Activated effector memory CD4-positive, alpha-beta T cell treated with Interleukin-2 at 50 U/mL for 16 hours (primary cell): ENCODE results near the gene PPP1R9A.

Source experiments
- DNase-seq: peaks from one replicate; pipeline ENCODE4 v3.0.0-alpha.2; 2020

PPP1R9A gene

DNA sequence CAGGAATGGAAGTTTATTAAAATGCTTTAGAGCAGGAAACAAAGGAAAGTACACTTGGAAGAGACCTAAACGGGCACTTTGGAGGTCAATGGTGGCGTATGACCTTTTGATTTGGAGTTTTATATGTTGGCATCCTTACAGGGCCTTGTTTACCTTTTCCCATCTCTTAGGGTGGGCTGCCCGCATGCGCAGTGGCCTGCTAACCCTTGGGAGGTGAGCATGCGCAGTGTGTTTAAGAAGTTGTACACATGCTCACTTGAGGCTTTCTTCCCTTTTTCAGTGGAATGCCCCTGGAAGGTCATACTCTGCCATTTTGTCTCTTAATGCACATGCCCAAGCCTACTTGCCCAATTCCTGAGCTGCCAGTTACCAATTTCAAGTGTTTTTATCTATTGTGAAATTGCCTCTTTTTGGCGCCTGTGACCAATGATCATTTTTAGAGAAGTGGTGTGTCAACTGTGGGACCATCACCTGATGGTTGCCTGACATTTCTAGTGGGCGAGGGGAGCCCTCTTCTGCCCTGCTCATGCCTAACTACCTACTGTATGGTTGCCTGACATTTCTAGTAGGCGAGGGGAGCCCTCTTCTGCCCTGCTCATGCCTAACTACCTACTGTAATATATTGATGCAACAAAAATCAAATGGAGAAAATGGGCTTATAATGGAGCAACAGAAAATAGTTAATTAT, 138.0 kb downstream of the PPP1R9A start:
- DNase-seq = no peak

DNA sequence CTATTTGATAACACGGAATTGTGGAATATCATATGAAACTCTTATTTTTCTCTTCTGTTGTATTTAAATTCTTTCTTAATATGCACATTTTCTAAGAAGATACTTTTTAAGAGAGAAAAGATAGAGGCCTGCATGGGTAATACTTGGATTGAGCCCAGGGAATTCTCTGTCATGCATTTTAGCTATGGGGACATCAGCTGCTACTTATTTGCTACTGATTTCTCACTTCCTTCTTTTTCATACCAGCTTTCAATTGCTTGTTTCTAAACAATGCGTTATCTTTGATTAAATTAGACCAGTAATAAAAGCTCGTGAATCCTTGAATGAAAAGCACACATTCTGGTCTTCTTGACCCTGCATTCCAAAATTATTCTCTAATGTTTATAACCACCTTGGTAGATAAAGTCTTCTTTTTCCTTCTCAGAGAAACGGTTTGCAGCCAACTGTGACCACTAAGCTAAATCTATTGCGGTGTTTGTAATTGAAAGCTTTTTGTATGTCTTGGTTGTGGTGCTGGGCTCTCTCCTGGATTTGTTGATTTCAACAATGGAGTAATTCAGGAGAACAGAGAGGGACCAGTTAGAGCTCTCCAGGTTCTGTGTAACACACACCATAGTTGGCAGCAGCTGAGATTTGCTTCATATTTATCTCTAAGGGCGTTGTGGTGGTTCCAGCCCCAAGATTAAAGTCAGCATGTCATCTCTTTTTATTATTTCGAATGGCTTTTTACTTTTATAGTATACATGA, 139.3 kb downstream of the PPP1R9A start:
- DNase-seq = no peak

DNA sequence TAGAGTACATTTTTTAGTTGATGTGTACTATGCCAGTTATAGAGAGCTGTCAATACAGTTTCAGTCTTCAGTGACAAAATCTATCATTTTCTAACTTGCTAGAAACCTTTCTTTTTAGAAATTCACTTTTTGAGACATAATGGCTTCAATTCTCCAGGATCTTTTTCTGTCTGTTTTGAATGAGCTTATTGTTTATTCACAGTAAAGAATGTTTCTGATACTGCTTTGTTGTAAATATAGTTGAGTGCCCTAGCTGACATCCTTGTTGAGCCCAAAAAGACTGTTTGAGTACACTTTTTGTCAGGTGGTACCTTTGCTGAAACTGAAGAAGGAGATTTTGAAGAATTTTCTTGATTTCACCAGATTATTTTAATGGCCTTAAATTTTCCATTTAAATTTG, 139.9 kb downstream of the PPP1R9A start:
- DNase-seq = no peak

DNA sequence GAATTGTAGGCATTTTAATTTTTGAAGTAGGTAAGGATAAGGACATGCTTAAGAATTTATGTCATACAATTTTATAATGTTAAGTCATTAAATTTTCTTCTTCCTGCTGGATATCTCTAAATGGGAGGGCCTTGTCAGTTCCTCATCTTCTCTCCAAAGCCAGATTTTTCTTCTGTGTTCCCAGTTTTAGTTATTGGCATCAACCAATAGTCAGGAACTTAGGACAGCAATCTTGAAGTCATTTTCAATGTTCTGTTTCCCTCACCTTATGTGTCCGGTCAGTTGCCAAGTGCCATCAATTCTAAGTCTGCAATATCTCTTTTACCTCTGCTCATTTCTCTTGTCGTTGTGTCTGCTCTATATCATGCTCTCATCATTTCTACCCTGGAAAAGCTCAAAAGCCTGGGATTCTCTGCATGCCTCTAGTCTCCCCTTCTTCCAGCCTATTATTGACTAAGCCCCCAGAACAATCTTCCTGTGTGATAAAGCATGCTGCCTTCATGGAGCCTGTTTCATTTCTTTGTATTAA, 145.2 kb downstream of the PPP1R9A start:
- DNase-seq = no peak

DNA sequence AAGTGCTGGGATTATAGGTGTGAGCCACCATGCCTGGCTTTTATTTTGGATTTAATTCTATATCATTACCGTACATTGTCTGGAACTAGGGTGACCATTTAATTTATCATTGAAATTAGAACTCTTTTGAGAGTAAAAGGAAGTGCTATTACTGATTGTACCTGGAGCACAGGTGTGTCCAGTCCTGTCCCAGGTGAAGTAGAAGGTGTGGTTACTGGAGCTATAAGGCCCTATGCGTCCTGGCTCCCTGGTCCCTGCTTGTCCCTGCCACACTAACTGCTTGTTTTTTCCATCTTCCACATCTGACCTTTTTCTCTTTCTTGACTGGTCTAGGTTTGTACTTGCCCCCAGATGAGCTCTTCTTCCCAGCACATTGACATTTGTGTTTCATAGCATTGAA, 147.0 kb downstream of the PPP1R9A start:
- DNase-seq = no peak

DNA sequence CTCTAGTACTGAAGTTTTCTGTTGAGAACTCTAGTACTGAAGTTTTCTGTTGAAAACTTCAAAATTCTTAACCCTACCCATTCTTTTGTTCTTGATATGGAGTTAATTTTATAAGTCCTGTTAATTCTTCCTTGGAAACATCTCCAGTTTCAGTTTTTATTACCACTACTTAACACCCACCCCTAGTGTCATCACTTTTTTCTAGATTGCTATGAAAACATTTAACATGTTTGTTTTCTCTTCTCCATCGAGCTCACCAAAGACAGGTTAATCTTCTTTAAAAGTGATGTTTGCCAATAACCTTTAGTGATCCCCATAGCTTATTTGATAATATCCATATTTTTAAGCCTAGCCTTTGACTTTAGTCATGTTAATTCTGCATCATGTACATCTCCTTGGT, 147.9 kb downstream of the PPP1R9A start:
- no peak for DNase-seq

DNA sequence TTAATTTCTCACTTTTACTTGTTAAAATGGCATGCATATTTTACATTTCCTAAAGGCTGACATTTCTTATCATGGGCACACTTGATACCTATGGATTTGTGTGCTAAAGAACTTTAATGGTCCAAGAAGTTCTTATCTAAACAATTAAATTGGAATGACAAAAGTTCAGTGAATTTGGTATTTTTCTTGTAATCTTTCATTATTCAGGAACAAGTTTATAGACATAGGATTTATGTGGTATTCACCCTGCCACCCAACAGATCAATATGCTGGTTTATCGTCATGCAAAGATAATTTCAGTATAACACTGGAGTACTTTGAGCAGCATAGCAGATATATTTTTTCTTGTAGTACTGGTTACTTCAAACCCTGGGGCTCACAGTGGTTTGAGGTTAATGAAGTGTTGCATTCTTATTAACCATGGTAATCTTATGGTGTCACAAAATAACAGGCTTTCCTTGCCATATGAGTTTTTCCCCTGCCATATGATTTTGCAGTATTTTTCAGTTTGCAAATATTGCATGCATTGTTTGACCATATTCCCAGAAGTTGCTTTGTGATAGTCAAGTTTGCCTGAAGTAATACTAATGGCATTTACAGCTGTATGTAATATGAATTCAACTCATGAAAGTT, 148.8 kb downstream of the PPP1R9A start:
- no peak for DNase-seq

DNA sequence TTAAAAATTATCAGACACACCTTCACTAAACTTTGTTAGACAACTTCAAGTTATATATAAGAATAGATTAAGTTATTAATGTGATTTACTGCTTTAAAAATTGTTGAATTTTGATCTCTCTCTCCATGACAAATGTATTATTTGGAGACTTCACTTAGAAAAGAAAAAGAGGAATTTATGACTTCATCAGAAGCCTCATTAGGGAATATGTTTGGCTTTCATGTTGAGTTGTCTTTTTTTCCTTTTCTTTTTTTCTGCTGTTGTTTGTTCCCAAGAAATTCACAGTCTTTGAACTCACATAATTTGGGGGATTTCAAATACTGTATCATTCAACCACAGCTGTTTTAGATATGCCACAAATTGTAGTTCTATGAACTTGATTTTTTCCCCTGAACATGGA, 149.5 kb downstream of the PPP1R9A start:
- no peak for DNase-seq

DNA sequence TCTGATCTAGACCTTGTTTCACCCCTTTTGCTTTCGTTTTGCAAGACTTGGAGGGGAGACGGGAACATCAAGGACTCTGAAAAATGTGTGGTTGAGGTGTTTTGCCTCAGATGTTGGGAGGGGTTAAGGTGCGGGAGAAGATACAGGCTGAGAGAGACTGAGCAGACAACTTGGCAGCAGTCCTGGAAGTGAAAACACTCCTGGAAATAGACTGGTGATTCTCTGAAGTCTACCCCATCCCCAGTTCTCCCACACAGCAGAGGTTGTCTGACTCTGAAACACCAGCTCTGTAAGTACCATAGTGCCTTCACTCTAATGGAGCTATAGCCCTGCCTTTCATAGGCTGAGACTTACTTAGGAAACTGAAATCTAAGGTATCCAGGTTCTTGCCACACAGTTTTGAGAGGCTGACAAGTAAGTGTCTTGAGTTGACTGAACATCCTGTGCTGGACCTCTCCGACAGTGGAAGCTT, 152.5 kb downstream of the PPP1R9A start:
- no peak for DNase-seq

DNA sequence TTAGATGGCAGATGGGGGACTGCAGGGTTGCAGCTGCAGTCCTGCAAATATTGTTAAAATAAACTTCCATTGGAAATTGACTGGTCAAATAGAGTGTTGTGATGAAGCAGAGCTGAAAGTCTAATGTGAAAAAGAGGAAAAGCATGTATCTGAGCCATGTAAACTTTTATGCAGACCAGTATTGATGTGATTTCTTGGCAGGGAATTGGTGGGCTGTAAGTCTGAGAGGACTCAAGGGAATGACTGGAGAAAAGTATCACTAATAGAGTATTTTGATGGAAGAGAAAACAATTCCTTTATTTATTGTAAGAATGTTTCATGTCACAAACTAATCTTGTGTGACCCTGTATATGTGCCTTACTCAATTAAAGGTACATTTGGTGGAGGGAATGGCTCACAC, 155.5 kb downstream of the PPP1R9A start:
- DNase-seq = no peak

DNA sequence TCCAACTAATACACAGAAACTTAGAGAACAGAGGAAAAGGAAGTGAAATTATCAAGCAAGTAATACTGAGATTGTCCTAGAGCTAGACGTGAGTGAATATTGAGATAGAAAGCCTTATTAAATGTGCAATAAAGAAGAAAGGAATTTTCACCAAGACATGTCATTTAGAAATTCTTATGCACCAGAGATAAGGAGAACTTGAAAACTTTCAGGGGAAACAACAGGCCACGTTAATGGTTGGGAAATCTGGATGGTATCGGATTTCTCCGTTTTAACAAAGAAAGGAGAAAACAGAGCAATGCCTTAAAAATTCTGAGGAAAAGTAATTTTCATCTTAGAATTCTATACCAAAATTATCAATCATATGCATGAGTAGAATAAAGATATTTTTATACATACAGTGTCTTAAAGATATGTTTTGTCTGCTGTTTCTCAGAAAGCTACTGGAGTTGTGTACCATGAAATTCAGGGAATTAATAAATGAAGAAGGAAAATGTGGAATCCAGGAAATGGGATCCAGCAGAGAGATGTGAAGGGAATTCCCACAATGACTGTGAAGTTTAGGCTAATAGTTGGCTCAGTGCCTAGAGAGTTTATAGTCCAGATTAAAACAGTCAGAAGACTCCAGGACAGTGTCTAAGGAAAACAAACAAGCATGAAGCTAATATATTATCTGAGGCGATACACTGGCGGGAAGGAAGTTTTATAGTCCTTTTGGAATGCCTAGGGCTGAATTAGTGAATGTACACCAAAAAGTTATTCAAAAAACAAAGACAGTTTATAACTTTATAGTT, 159.5 kb downstream of the PPP1R9A start:
- no peak for DNase-seq

DNA sequence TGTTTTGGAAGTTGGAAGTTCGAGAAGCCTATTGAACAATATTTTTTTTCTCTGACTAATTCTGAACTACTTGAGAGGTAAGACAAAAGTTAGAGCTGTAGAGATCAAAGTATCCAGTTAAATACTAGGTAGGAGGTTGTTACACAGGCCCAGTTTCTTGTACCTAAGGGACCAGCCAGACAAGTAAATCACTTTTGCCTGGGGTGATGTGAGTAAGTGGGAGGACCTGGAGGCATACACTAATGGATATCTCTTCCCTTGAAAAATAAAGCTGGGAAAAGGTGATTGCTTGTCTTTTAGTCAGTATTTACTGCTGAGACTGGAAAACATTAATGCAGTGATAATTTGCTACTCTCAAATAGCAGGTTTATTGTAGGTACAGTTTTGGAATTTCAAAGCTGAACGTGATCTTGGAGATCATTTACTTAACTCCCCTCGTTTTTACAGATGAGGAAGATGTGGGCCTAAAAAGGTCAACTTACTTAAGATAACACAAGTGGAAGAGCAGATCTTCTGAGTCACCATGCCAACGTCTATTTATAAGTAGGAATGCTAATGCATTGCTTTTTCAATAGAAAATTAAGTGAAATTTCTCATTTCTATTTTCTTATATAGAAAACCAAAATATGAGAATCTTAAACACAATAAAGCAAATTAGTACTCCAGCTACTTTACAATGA, 181.3 kb downstream of the PPP1R9A start:
- DNase-seq = no peak

DNA sequence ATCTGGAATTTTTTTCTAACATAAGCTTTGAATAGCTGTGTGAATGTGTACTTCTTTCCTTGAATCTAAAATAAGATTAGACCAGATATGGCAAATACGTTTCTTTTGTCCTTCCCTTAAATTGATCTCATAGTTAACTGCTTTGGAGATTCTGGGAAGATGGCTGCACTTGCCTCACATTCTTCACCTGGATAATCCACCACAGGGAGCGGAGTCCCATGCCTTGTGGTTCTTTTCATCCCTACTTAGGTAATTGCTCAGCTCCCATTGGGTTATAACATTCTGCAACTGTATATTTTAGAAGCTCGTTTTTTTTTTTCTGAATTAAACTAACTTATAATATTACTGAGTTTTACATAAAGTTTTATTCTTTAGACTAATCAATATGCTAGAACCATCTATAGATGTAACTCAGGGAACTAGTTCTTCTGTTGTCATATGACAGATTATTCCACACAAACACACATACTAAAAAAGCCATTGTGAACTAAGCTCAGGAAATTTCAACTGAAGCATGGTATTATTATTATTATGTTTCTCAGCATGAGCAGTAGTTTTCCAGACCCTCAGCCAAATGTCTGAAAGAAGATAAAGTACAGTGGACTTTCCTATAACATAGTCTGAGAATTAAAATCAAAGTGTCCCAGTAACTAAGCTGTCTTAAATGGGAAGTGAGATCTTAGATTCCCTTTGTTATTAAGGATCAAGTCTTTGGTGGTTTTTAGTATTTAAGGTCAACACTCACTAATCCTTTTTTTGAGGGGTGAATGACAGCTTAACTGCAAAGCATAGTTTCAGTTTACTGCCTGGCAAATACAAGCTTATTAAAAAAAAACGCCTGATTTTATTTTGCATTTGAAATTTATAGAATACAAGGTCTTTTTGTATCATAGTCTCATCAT, 182.3 kb downstream of the PPP1R9A start:
- DNase-seq = no peak

DNA sequence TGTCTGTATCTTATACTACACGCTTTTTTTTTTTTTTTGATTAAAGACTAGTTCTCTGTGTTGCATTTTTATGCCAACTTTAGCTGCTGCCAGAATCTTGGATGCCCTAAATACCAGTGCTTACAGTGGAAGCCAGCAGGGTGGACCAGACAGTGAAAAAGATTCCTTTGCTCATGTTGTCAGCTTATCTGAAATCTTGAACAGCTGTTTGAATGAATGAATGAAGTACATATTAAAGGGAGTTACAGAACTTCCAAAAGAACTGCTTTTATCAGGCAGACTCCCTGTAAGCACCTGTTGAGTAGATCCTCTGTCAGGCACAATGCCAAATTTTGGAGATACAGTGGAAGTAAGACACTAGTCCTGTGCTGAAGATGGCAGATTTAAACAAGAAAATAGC, 184.9 kb downstream of the PPP1R9A start:
- no peak for DNase-seq

DNA sequence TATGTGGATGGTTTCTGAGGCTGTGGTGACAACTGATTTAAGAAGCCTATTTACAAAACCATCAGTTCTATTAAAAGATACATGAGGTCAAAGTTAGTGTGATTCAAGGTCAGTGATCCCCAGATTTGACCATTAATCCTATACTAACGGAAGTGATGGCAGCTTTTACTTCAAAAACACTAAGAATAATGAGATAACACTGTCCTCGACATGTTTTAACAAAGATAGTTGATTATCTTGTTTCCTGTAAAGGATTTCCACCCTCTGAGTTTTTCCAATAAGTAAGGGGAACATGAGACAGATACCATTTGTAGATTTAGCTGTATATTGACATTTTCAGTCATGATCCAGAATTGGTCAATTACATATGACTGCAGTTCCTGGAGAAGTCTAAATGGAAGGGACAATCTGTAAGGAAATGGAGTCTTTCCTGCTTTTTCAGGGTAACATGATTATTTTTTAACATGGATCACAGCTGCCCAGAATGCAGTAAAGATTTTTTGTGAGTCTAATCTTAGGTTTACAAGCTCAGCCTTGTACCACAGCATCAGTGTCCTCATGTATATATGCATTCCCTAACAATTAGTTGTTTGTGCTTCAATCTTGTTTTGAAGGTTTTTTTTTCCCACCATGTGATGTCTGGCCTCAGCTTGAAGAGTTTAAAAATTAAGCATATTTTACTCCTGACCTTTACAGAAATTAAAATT, 188.0 kb downstream of the PPP1R9A start:
- no peak for DNase-seq

DNA sequence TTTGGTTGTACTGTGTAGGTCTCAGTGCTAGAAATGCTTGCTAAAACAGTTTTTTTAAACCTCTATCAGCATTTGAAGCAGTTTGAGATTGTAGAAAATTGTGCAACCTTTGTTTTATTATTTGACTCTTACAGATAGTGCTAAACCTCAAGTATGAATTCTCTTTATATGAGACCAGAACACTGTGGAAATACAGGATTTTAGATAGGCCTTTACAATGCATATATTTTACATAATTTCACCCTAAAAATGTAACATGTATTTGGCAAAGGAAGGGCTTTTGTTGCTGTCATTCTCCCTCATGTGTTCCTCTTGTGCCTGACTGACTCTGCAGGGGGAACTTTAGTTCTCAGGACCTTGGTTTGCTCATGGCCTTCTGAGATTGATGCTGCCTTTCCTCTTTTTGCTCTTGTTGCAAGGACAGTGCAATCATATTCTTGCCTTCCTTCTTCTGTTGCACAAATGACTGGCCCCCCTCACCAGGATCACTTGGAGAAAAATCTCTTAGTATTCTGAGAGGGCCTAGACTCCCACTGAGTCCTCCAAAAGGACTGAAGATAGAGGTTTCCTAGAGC, 188.7 kb downstream of the PPP1R9A start:
- DNase-seq = no peak

DNA sequence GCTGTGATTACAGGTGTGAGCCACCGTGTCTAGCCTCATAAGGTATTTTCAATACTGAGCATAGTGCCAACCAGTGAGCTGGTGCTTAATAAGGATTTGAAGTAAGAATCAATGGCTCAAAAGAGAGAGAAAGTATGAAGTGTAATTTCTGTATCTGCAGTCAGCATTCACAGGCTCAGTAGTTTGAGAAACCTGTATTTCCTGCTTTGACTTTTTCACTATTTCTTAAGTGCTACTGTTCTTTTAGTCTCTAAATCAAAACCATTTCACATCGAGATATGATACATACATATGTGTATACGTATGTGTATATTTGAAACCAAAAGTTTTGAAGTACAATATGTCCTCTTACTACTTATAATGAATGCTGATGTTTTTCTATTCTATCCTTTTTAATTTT, 189.9 kb downstream of the PPP1R9A start:
- no peak for DNase-seq

DNA sequence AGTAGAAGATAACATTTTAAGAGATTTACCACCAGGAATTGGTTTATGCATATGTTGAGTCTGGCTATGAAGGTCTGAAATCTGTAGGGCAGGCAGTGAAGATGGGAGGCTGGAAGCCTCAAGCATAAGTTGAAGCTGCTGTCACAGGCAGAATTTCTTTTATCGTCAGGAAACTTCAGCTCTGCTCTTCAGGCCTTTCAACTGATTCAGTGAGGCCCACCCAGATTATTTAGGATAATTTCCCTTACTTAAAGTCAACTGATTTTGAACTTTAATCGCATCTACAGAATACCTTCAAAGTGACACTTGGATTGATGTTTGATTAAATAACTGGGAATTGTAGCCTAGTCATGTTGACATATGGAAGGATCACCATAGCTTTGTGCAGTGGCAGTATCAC, 190.5 kb downstream of the PPP1R9A start:
- DNase-seq = no peak

DNA sequence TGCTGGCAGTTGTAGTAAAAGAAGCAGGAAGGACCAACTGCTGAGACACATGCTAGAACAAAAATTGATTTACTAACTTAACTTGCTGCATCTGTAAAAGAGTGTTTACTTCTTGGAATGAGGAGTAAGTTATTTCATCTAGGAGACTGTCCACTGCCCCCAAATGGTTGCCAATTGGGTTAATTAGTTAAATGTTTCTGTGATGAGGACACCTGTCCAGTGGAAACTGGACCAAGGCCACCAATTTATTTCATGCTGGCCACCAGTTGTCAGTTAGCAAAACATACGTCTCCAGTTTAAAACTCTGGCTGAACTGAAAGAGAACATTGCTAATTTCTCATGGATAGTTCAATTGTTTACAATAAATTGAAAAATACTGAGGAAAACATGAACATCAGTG, 191.7 kb downstream of the PPP1R9A start:
- DNase-seq = no peak

DNA sequence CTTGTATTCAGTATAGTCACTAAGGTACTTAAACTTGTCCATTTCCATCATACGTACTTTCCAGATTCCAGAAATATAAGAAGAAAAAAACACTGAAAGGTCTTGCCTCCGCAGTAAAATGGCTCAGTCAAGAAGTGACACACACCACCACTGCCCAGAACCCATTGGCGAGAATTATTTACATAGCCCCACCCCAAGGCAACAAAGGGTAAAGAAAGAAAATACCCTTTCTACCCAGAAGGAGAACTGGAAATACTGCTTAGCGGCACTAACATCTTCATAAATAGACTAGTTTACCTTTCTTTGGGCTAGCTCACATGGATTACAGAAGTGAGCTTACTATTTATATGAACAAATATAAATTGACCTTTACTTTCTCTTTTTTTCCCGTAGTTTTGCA, 194.0 kb downstream of the PPP1R9A start:
- DNase-seq = no peak
